HEK293 (cell line): ENCODE measurements around the gene PPP1R1A.
A peak's percentile ranks its signal among the peaks of the same experiment; 100 is the strongest.

Experiments
- CTCF ChIA-PET: fragments of 350-600 bp; formaldehyde crosslinking; extraction: SDS; loops from one replicate; lab custom pipeline; 2021; ENCODE audit warnings: antibody characterized with exemption; lab: Yijun Ruan, JAX
- POLR2A ChIA-PET: fragments of 300-600 bp; formaldehyde crosslinking; extraction: SDS; loops from one replicate; lab custom pipeline; 2020; ENCODE audit warnings: antibody characterized with exemption, inconsistent platforms; lab: Yijun Ruan, JAX
- H3K27ac ChIP-seq: fragments of 200-500 bp; sonication (Bioruptor generic); 2 replicates; pipeline ENCODE4 v1.5.1; 2014; ENCODE audit warnings: low read depth, low read length, control low read depth, inconsistent platforms; ENCODE audit errors: extremely low read depth
- H3K36me3 ChIP-seq, 2 experiments: fragments of 200-500 bp in 1 of 2; sonication (Bioruptor generic) in 1 of 2; 1 replicate in 1 of 2; 2 replicates in 1 of 2; pipeline ENCODE4 v1.5.1; 2014 to 2017; ENCODE audit warnings: inconsistent platforms in 2 of 2, low read length in 2 of 2; ENCODE audit not compliant: control insufficient read depth in 2 of 2, insufficient read depth in 1 of 2
- H3K4me1 ChIP-seq: fragments of 200-500 bp; sonication (Bioruptor generic); 2 replicates; pipeline ENCODE4 v1.5.1; 2014; ENCODE audit warnings: mild to moderate bottlenecking, low read length, inconsistent platforms; ENCODE audit not compliant: control insufficient read depth, insufficient read depth
- H3K4me3 ChIP-seq: 2 replicates; pipeline ENCODE4 v1.5.1; 2011; ENCODE audit warnings: low read depth, mild to moderate bottlenecking, control low read depth, low read length, moderate library complexity
- H3K9me3 ChIP-seq: fragments of 200-500 bp; sonication (Bioruptor generic); 2 replicates; pipeline ENCODE4 v1.5.1; 2014; ENCODE audit warnings: low read depth, low read length, inconsistent platforms; ENCODE audit not compliant: control insufficient read depth, insufficient read depth
- ELK4 ChIP-seq: IDR thresholded peaks from 2 replicates; pipeline ENCODE4 v1.6.1; 2011; ENCODE audit warnings: mild to moderate bottlenecking, low read depth, low read length, borderline replicate concordance
- GFI1B ChIP-seq: fragments of 450-650 bp; formaldehyde crosslinking; IDR thresholded peaks from 2 replicates; pipeline ENCODE4 v1.5.1; 2016; ENCODE audit warnings: missing biosample characterization, missing genetic modification characterization
- IKZF3 ChIP-seq: fragments of 450-650 bp; IDR thresholded peaks from 2 replicates; pipeline ENCODE4 v1.5.0; 2018; ENCODE audit warnings: missing biosample characterization, mild to moderate bottlenecking, missing genetic modification characterization, moderate library complexity
- KLF9 ChIP-seq: fragments of 450-650 bp; formaldehyde crosslinking; IDR thresholded peaks from 2 replicates; pipeline ENCODE4 v1.5.1; 2016; ENCODE audit warnings: missing biosample characterization, missing genetic modification characterization, low read depth
- MYNN ChIP-seq: fragments of 450-650 bp; formaldehyde crosslinking; IDR thresholded peaks from 2 replicates; pipeline ENCODE4 v1.5.1; 2016; ENCODE audit warnings: missing biosample characterization, missing genetic modification characterization, borderline replicate concordance
- MZF1 ChIP-seq: fragments of 450-650 bp; formaldehyde crosslinking; IDR thresholded peaks from 2 replicates; pipeline ENCODE4 v1.5.1; 2017; ENCODE audit warnings: missing biosample characterization, missing genetic modification characterization, borderline replicate concordance
- RBAK ChIP-seq: fragments of 450-650 bp; formaldehyde crosslinking; IDR thresholded peaks from 2 replicates; pipeline ENCODE4 v1.5.1; 2016; ENCODE audit warnings: missing biosample characterization, missing genetic modification characterization
- SALL2 ChIP-seq: fragments of 450-650 bp; formaldehyde crosslinking; IDR thresholded peaks from 2 replicates; pipeline ENCODE4 v1.5.0; 2017; ENCODE audit warnings: missing biosample characterization, mild to moderate bottlenecking, missing genetic modification characterization, borderline replicate concordance
- SCRT2 ChIP-seq: fragments of 450-650 bp; formaldehyde crosslinking; IDR thresholded peaks from 2 replicates; pipeline ENCODE4 v1.5.1; 2016; ENCODE audit warnings: missing biosample characterization, missing genetic modification characterization
- SP2 ChIP-seq: fragments of 450-650 bp; formaldehyde crosslinking; IDR thresholded peaks from 2 replicates; pipeline ENCODE4 v1.5.1; 2016; ENCODE audit warnings: missing biosample characterization, missing genetic modification characterization
- SP7 ChIP-seq: fragments of 450-650 bp; formaldehyde crosslinking; IDR thresholded peaks from 2 replicates; pipeline ENCODE4 v1.5.1; 2016; ENCODE audit warnings: missing biosample characterization, missing genetic modification characterization
- TRIM28 ChIP-seq: IDR thresholded peaks from 2 replicates; pipeline ENCODE4 v1.6.1; 2011; ENCODE audit warnings: low read length, control low read depth, borderline replicate concordance
- ZBTB21 ChIP-seq: fragments of 450-650 bp; formaldehyde crosslinking; IDR thresholded peaks from 2 replicates; pipeline ENCODE4 v1.5.1; 2017; ENCODE audit warnings: missing biosample characterization, missing genetic modification characterization
- ZIC2 ChIP-seq: fragments of 450-650 bp; formaldehyde crosslinking; IDR thresholded peaks from 2 replicates; pipeline ENCODE4 v1.5.1; 2016; ENCODE audit warnings: missing biosample characterization, missing genetic modification characterization
- ZNF121 ChIP-seq: fragments of 450-650 bp; formaldehyde crosslinking; IDR thresholded peaks from 2 replicates; pipeline ENCODE4 v1.5.1; 2016; ENCODE audit warnings: missing biosample characterization, missing genetic modification characterization
- ZNF140 ChIP-seq: fragments of 450-650 bp; formaldehyde crosslinking; IDR thresholded peaks from 2 replicates; pipeline ENCODE4 v1.5.1; 2016; ENCODE audit warnings: missing biosample characterization, missing genetic modification characterization
- ZNF16 ChIP-seq: fragments of 450-650 bp; formaldehyde crosslinking; IDR thresholded peaks from 2 replicates; pipeline ENCODE4 v1.5.1; 2016; ENCODE audit warnings: low read depth, missing biosample characterization, missing genetic modification characterization
- ZNF174 ChIP-seq: fragments of 450-650 bp; formaldehyde crosslinking; IDR thresholded peaks from 2 replicates; pipeline ENCODE4 v1.5.0; 2017; ENCODE audit warnings: missing biosample characterization, mild to moderate bottlenecking, missing genetic modification characterization
- ZNF175 ChIP-seq: fragments of 450-650 bp; formaldehyde crosslinking; IDR thresholded peaks from 2 replicates; pipeline ENCODE4 v1.5.1; 2016; ENCODE audit warnings: missing biosample characterization, missing genetic modification characterization
- ZNF19 ChIP-seq: fragments of 450-650 bp; formaldehyde crosslinking; IDR thresholded peaks from 2 replicates; pipeline ENCODE4; 2016; ENCODE audit warnings: missing biosample characterization, missing genetic modification characterization, low read depth
- ZNF221 ChIP-seq: fragments of 450-650 bp; formaldehyde crosslinking; IDR thresholded peaks from 2 replicates; pipeline ENCODE4 v1.5.1; 2017; ENCODE audit warnings: missing biosample characterization, missing genetic modification characterization, borderline replicate concordance
- ZNF23 ChIP-seq: fragments of 450-650 bp; formaldehyde crosslinking; IDR thresholded peaks from 2 replicates; pipeline ENCODE4 v1.5.1; 2016; ENCODE audit warnings: missing biosample characterization, missing genetic modification characterization, borderline replicate concordance
- ZNF341 ChIP-seq: fragments of 450-650 bp; formaldehyde crosslinking; IDR thresholded peaks from 2 replicates; pipeline ENCODE4; 2016; ENCODE audit warnings: low read depth, missing biosample characterization, missing genetic modification characterization
- ZNF501 ChIP-seq: fragments of 450-650 bp; formaldehyde crosslinking; IDR thresholded peaks from 2 replicates; pipeline ENCODE4 v1.5.1; 2016; ENCODE audit warnings: missing biosample characterization, missing genetic modification characterization
- ZNF510 ChIP-seq: fragments of 450-650 bp; formaldehyde crosslinking; IDR thresholded peaks from 2 replicates; pipeline ENCODE4 v1.5.1; 2018; ENCODE audit warnings: mild to moderate bottlenecking, missing genetic modification characterization, missing biosample characterization; ENCODE audit not compliant: insufficient replicate concordance
- ZNF558 ChIP-seq: fragments of 450-650 bp; formaldehyde crosslinking; IDR thresholded peaks from 2 replicates; pipeline ENCODE4 v1.5.1; 2016; ENCODE audit warnings: missing biosample characterization, missing genetic modification characterization
- ZNF580 ChIP-seq: fragments of 450-650 bp; formaldehyde crosslinking; IDR thresholded peaks from 2 replicates; pipeline ENCODE4 v1.5.1; 2016; ENCODE audit warnings: missing biosample characterization, missing genetic modification characterization
- ZNF600 ChIP-seq: fragments of 450-650 bp; formaldehyde crosslinking; IDR thresholded peaks from 2 replicates; pipeline ENCODE4 v1.5.1; 2016; ENCODE audit warnings: missing biosample characterization, missing genetic modification characterization
- ZNF658 ChIP-seq: fragments of 450-650 bp; formaldehyde crosslinking; IDR thresholded peaks from 2 replicates; pipeline ENCODE4; 2016; ENCODE audit warnings: missing biosample characterization, missing genetic modification characterization
- ZNF660 ChIP-seq: fragments of 450-650 bp; IDR thresholded peaks from 2 replicates; pipeline ENCODE4 v1.5.1; 2018; ENCODE audit warnings: missing biosample characterization, mild to moderate bottlenecking, missing genetic modification characterization
- ZNF670 ChIP-seq: fragments of 450-650 bp; formaldehyde crosslinking; IDR thresholded peaks from 2 replicates; pipeline ENCODE4 v1.5.1; 2016; ENCODE audit warnings: missing biosample characterization, missing genetic modification characterization, low read depth
- ZNF701 ChIP-seq: fragments of 450-650 bp; formaldehyde crosslinking; IDR thresholded peaks from 2 replicates; pipeline ENCODE4 v1.5.1; 2016; ENCODE audit warnings: missing biosample characterization, missing genetic modification characterization
- ZSCAN16 ChIP-seq: fragments of 450-650 bp; formaldehyde crosslinking; IDR thresholded peaks from 2 replicates; pipeline ENCODE4 v1.5.1; 2016; ENCODE audit warnings: missing biosample characterization, missing genetic modification characterization
- TF ChIP-seq, protein P1 (sequence below): fragments of 450-650 bp; formaldehyde crosslinking; IDR thresholded peaks from 2 replicates; pipeline ENCODE4 v1.5.1; 2016; ENCODE audit warnings: missing biosample characterization, missing genetic modification characterization, low read depth
- TF ChIP-seq, protein P2 (sequence below): fragments of 450-650 bp; formaldehyde crosslinking; IDR thresholded peaks from 2 replicates; pipeline ENCODE4 v1.5.1; 2017; ENCODE audit warnings: missing biosample characterization, missing genetic modification characterization

The PPP1R1A gene

GRCh38 chr12:54579696-54580333 lies 8.6 kb downstream of the PPP1R1A start:
- POLR2A ChIA-PET: interaction anchor here (0.6 to 1.4 kb wide), 2 partner anchors 8 to 53 kb away, joined by 3 to 4 read pairs; no protein-coding TSS in a partner anchor
- no peak overlapping the region for H3K4me3 ChIP-seq
- no peaks in the 10 kb centered on the region for H3K9me3 ChIP-seq
- H3K27ac ChIP-seq: no peak overlapping the region
- CTCF ChIA-PET: interaction anchor here (0.5 to 7.5 kb wide), 44 partner anchors 9 to 1124 kb away, joined by 3 to 73 read pairs (median 5); partner anchors contain the start of genes PDE1B and PPP1R1A
- H3K4me1 ChIP-seq: no peaks in the 10 kb centered on the region; the same call in 1 of the 2 replicates
- no peaks in the 10 kb centered on the region for H3K36me3 ChIP-seq
- TF ChIP-seq ZNF121 (tag by site-specific recombination) (no peak), ZBTB21 (no peak), SP7 (peak; percentile 27; the same call in 1 of the 2 replicates), ZNF23 (no peak), ZNF19 (tag by site-specific recombination) (no peak), MZF1 (tag by site-specific recombination) (no peak), KLF9 (peak; percentile 60; the same call in 1 of the 2 replicates), ZNF174 (tag by site-specific recombination) (no peak), ZNF501 (tag by site-specific recombination) (no peak), ZNF660 (tag by site-specific recombination) (peak; percentile 41; the same call in 1 of the 2 replicates), RBAK (no peak), ZNF600 (0 out of 2 replicates have a peak, but pooled peaks have one; percentile 29), ZNF140 (tag by site-specific recombination) (no peak), MYNN (no peak), ZNF580 (tag by site-specific recombination) (no peak), ZNF701 (tag by site-specific recombination) (no peak), ZNF341 (no peak), ZNF510 (tag by site-specific recombination) (no peak), ZNF221 (tag by site-specific recombination) (no peak), SP2 (tag by site-specific recombination) (no peak), TRIM28 (no peak), ELK4 (no peak), ZNF558 (no peak), ZNF658 (no peak), ZNF670 (no peak), IKZF3 (peak; percentile 75), SALL2 (no peak), GFI1B (no peak), ZIC2 (tag by site-specific recombination) (peak; percentile 65), ZSCAN16 (tag by site-specific recombination) (no peak), ZNF175 (no peak), SCRT2 (no peak), ZNF16 (tag by site-specific recombination) (no peak)
- TF ChIP-seq, protein P1, sequence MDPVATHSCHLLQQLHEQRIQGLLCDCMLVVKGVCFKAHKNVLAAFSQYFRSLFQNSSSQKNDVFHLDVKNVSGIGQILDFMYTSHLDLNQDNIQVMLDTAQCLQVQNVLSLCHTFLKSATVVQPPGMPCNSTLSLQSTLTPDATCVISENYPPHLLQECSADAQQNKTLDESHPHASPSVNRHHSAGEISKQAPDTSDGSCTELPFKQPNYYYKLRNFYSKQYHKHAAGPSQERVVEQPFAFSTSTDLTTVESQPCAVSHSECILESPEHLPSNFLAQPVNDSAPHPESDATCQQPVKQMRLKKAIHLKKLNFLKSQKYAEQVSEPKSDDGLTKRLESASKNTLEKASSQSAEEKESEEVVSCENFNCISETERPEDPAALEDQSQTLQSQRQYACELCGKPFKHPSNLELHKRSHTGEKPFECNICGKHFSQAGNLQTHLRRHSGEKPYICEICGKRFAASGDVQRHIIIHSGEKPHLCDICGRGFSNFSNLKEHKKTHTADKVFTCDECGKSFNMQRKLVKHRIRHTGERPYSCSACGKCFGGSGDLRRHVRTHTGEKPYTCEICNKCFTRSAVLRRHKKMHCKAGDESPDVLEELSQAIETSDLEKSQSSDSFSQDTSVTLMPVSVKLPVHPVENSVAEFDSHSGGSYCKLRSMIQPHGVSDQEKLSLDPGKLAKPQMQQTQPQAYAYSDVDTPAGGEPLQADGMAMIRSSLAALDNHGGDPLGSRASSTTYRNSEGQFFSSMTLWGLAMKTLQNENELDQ (tag by site-specific recombination): no peak
- TF ChIP-seq, protein P2, sequence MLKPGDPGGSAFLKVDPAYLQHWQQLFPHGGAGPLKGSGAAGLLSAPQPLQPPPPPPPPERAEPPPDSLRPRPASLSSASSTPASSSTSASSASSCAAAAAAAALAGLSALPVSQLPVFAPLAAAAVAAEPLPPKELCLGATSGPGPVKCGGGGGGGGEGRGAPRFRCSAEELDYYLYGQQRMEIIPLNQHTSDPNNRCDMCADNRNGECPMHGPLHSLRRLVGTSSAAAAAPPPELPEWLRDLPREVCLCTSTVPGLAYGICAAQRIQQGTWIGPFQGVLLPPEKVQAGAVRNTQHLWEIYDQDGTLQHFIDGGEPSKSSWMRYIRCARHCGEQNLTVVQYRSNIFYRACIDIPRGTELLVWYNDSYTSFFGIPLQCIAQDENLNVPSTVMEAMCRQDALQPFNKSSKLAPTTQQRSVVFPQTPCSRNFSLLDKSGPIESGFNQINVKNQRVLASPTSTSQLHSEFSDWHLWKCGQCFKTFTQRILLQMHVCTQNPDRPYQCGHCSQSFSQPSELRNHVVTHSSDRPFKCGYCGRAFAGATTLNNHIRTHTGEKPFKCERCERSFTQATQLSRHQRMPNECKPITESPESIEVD (tag by site-specific recombination): no peak
